K562 (cell line): ENCODE measurements around the gene KCP. TPM values are rescaled to one million over a fixed set of nuclear protein-coding genes. Genes with fewer than 3 reads are reported as not detected.

Experiments used
- CC2D1A ChIP-seq: fragments of 450-650 bp; IDR thresholded peaks from 2 replicates; pipeline ENCODE4 v1.6.1; 2017; ENCODE audit warnings: mild to moderate bottlenecking
- CHD7 ChIP-seq: fragments of 200-600 bp; sonication (generic); IDR thresholded peaks from one replicate; pipeline ENCODE4 v1.6.1; 2012; ENCODE audit warnings: mild to moderate bottlenecking, low read depth, low read length, inconsistent platforms
- CTBP1 ChIP-seq: fragments of 450-650 bp; IDR thresholded peaks from 2 replicates; pipeline ENCODE4 v1.6.1; 2016; ENCODE audit warnings: borderline replicate concordance
- DPF2 ChIP-seq: fragments of 450-650 bp; IDR thresholded peaks from 2 replicates; pipeline ENCODE4 v1.6.1; 2016
- HMGN3 ChIP-seq: IDR thresholded peaks from 2 replicates; pipeline ENCODE4 v1.6.1; 2011; ENCODE audit warnings: borderline replicate concordance, low read depth, mild to moderate bottlenecking, mixed read lengths, low read length; ENCODE audit not compliant: insufficient read length; ENCODE audit errors: extremely low read depth
- HOXB6 ChIP-seq: fragments of 250-450 bp; sonication (Bioruptor Pico); IDR thresholded peaks from 2 replicates; pipeline ENCODE4 v1.5.1; 2022; ENCODE audit warnings: mild to moderate bottlenecking, borderline replicate concordance
- KLF10 ChIP-seq: fragments of 250-450 bp; sonication (Bioruptor Pico); IDR thresholded peaks from 2 replicates; pipeline ENCODE4 v1.6.1; 2021; ENCODE audit warnings: matching md5 sums
- MEF2A ChIP-seq: IDR thresholded peaks from 2 replicates; pipeline ENCODE4 v1.6.1; 2011; ENCODE audit warnings: low read depth, mild to moderate bottlenecking, low read length, moderate library complexity; ENCODE audit not compliant: control insufficient read depth
- NCOA4 ChIP-seq: fragments of 450-650 bp; IDR thresholded peaks from 2 replicates; pipeline ENCODE4 v1.6.1; 2018; ENCODE audit warnings: mild to moderate bottlenecking; ENCODE audit not compliant: partially characterized antibody
- PHF21A ChIP-seq: fragments of 450-650 bp; IDR thresholded peaks from 2 replicates; pipeline ENCODE4 v1.6.1; 2017; ENCODE audit warnings: low read depth, borderline replicate concordance
- PHTF2 ChIP-seq: fragments of 250-450 bp; sonication (Bioruptor Pico); IDR thresholded peaks from 2 replicates; pipeline ENCODE4 v1.5.0; 2021; ENCODE audit warnings: mild to moderate bottlenecking
- SMAD2 ChIP-seq: fragments of 150-350 bp; IDR thresholded peaks from 2 replicates; pipeline ENCODE4 v1.6.1; 2014; ENCODE audit warnings: low read depth, mild to moderate bottlenecking, low read length
- SOX6 ChIP-seq: fragments of 450-650 bp; IDR thresholded peaks from 2 replicates; pipeline ENCODE4 v1.6.1; 2014; ENCODE audit warnings: mild to moderate bottlenecking
- ZC3H11A ChIP-seq: IDR thresholded peaks from 2 replicates; pipeline ENCODE4 v1.6.1; 2012; ENCODE audit warnings: low read depth, low read length, improper control_type of control experiment
- ZNF174 ChIP-seq: fragments of 250-450 bp; sonication (Bioruptor Pico); IDR thresholded peaks from 2 replicates; pipeline ENCODE4 v1.4.0; 2020; ENCODE audit warnings: mild to moderate bottlenecking
- ZNF23 ChIP-seq: fragments of 250-450 bp; sonication (Bioruptor Pico); IDR thresholded peaks from 2 replicates; pipeline ENCODE4 v1.4.0; 2020; ENCODE audit warnings: mild to moderate bottlenecking
- ZNF3 ChIP-seq: fragments of 250-450 bp; sonication (Bioruptor Pico); IDR thresholded peaks from 2 replicates; pipeline ENCODE4 v1.5.0; 2021; ENCODE audit warnings: mild to moderate bottlenecking, moderate library complexity
- polyA plus RNA-seq, 8 experiments: library from polyadenylated mRNA; depleted of rRNA in 4 of 8; stranded (reverse) in 5 of 8; unstranded in 3 of 8; fragments of >200 nt; fragmentation: Nextera tagmentation in 2 of 8; fragmentation: Illumina TruSeq in 1 of 8; extraction: Ambion mirVana in 2 of 8; extraction: Trizol in 1 of 8; gene quantifications; 2 replicates each; pipeline versions ENCODE4 v1.2.1 to v1.2.3, GENCODE V29; 2011 to 2014; ENCODE audit warnings: inconsistent platforms in 1 of 8, missing spikeins in 1 of 8
- total RNA-seq, 7 experiments: library from RNA; depleted of rRNA in 6 of 7; stranded (reverse); fragments of >200 nt in 6 of 7; fragmentation: Illumina TruSeq in 2 of 7; extraction: Trizol in 2 of 7; gene quantifications; 2 replicates each; pipeline versions ENCODE4 v1.2.1 to v1.2.3, GENCODE V29; 2011 to 2021; ENCODE audit warnings: low replicate concordance in 1 of 7
- TF ChIP-seq, protein P1 (sequence below): fragments of 250-450 bp; sonication (Bioruptor Pico); IDR thresholded peaks from 2 replicates; pipeline ENCODE4 v1.8.0; 2021; ENCODE audit warnings: moderate library complexity, mild to moderate bottlenecking, inconsistent platforms

Gene KCP
- total and polyA plus RNA-seq, 9 of the 15 experiments (the other 6 are each of a cell fraction or from before 2014, with no cell fraction given) = 0.06 to 0.17 (median 0.12) TPM; not detected in 3

GRCh38 chr7:128860158-128861073, 50.1 kb downstream of the KCP start (continued):
- TF ChIP-seq ZNF3 (CRISPR knock-in tag) (no peak), CTBP1 (peak; percentile 91; the same call in 1 of the 2 replicates), DPF2 (peak; percentile 99), ZC3H11A (no peak), SMAD2 (no peak), PHTF2 (CRISPR knock-in tag) (no peak), SOX6 (peak; percentile 90), HOXB6 (no peak), KLF10 (CRISPR knock-in tag) (no peak), PHF21A (peak; percentile 87; the same call in 1 of the 2 replicates), MEF2A (0 out of 2 replicates have a peak, but pooled peaks have one; percentile 23), CC2D1A (peak; percentile 87), HMGN3 (peak; percentile 66), CHD7 (no peak), ZNF23 (CRISPR knock-in tag) (no peak), ZNF174 (CRISPR knock-in tag) (no peak), NCOA4 (peak; percentile 74)
- TF ChIP-seq, protein P1, sequence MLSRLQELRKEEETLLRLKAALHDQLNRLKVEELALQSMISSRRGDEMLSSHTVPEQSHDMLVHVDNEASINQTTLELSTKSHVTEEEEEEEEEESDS (CRISPR knock-in tag) = no peak
